Bronchial epithelial cell (primary cell): ENCODE data around the gene RAC3. TPM values are rescaled to one million over a fixed set of nuclear protein-coding genes. Genes with fewer than 3 reads are reported as not detected.

Experiments
- DNase-seq: peaks from one replicate; pipeline ENCODE4 v3.0.0-alpha.2; 2010; ENCODE audit warnings: low read depth
- FAIRE-seq: peaks from 2 replicates; lab custom pipeline; 2011; peaks lifted over from hg19 to GRCh38; lab: Jason Lieb, UNC
- H3K27me3 ChIP-seq: 2 replicates; pipeline ENCODE4 v1.5.1; 2011; ENCODE audit warnings: low read length; ENCODE audit not compliant: control insufficient read depth, insufficient read depth
- H3K36me3 ChIP-seq: 2 replicates; pipeline ENCODE4 v1.5.1; 2011; ENCODE audit warnings: low read length; ENCODE audit not compliant: control insufficient read depth, insufficient read depth
- H3K4me3 ChIP-seq: 2 replicates; pipeline ENCODE4 v1.5.1; 2011; ENCODE audit warnings: mild to moderate bottlenecking, low read depth, low read length, control low read depth
- total RNA-seq: library from RNA; depleted of rRNA; stranded (reverse); fragments of >200 nt; gene quantifications from 2 replicates; pipeline ENCODE4 v1.2.1, GENCODE V29; 2014
- TF ChIP-seq, protein P1 (sequence below): IDR thresholded peaks from 2 replicates; pipeline ENCODE4 v1.5.1; 2011; ENCODE audit warnings: mild to moderate bottlenecking, moderate library complexity, low read length, control low read depth, inconsistent platforms; ENCODE audit not compliant: insufficient read depth, severe bottlenecking

RAC3 gene
- total RNA-seq, 1 donor from 2014 or later, result 18.7 TPM

DNA sequence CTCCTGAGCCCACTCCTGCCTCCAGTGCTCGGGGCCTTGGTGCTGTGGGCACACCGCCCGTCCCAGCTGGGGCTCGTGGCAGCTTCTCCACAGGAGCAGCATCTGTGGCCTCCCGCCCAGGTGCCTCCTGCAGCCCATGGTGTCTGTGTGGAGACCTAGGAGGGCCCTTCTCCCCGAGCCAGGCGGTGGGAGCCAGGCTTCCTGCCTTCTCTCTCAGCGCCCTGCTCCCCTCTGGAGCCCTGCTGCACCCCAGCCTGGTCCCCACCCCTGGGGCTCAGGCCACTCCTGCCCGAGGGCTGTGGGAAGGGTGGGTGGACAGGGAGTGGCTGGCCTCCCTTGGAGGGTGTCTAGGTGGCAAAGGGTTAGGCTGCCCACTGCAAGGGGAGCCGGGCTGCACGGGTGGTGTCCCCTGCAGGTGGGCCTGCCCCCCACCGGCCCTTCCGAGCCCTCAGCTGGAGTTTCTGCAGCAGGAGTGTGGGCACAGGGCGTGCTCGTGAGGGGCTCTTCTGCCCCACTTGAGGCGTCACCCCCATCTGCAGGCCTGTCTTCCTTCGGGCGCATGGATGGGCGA lies 19.8 kb upstream of the RAC3 start:
- no peaks in the 10 kb centered on the region for H3K27me3 ChIP-seq
- DNase-seq, result no peak
- peaks cover 3% of the 10 kb centered on the region for H3K36me3 ChIP-seq
- FAIRE-seq, result no peak
- TF ChIP-seq, protein P1, sequence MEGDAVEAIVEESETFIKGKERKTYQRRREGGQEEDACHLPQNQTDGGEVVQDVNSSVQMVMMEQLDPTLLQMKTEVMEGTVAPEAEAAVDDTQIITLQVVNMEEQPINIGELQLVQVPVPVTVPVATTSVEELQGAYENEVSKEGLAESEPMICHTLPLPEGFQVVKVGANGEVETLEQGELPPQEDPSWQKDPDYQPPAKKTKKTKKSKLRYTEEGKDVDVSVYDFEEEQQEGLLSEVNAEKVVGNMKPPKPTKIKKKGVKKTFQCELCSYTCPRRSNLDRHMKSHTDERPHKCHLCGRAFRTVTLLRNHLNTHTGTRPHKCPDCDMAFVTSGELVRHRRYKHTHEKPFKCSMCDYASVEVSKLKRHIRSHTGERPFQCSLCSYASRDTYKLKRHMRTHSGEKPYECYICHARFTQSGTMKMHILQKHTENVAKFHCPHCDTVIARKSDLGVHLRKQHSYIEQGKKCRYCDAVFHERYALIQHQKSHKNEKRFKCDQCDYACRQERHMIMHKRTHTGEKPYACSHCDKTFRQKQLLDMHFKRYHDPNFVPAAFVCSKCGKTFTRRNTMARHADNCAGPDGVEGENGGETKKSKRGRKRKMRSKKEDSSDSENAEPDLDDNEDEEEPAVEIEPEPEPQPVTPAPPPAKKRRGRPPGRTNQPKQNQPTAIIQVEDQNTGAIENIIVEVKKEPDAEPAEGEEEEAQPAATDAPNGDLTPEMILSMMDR, result no peak
- no peak overlapping the region for H3K4me3 ChIP-seq

DNA sequence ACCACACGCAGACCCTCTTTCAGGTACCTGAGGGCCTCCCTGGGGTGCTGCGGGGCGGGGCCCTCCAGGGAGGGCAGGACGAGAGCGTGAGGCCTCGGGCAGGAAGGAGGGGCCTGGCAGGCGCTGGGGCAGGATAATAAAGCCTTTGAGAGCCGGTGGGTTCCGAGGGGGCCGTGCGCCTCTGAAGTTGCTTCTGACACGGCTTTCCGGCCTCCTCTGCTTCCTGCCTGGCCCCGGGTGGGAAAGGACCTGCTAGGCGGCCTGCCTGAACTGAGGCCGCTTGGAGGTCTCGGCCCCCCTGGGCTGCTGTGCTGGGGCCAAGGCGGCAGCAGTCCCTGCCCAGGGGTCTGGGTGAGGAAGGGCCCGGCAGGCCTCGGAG lies 19.2 kb upstream of the RAC3 start:
- H3K36me3 ChIP-seq, result peaks cover 3% of the 10 kb centered on the region
- DNase-seq (no peak), FAIRE-seq (no peak)
- TF ChIP-seq, protein P1, result no peak
- H3K4me3 ChIP-seq, result no peak overlapping the region
- H3K27me3 ChIP-seq, result no peaks in the 10 kb centered on the region

DNA sequence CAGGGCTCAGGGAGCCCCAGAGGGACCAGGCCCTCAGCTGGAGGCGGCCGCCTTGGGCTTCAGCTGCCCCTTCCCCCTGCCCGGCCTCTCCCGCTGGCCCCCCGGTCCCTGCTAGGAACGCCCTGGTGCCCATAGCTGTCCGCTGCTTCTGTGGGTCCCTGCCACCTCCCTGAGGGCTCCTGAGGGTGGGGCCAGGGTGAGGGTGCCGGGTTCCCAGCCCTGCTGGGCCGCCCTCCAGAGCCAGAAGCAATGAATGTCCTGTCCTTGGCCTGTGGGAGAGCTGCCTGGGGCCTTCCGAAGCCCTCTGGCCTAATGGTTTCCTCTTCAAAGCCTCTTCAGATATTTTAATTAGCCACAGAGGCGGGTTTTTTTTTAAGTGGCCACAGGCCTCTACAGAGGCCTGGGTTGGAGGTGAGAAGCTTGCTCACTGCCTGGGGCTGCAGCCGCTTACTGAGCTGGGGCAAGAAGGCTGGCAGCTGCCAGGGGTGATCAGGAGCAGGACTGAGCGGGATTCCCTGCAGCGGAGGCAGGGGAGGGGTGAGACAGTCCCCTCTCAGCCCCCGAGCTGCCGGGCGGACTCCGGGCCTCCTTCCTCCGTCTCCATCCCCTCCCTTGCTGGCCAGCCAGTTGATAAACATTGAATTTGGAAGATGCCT lies 18.7 kb upstream of the RAC3 start:
- no peak for DNase-seq
- TF ChIP-seq, protein P1, result no peak
- Histone ChIP-seq H3K36me3 (peaks cover 3% of the 10 kb centered on the region), H3K27me3 (no peaks in the 10 kb centered on the region), H3K4me3 (no peak overlapping the region)
- FAIRE-seq, result no peak

DNA sequence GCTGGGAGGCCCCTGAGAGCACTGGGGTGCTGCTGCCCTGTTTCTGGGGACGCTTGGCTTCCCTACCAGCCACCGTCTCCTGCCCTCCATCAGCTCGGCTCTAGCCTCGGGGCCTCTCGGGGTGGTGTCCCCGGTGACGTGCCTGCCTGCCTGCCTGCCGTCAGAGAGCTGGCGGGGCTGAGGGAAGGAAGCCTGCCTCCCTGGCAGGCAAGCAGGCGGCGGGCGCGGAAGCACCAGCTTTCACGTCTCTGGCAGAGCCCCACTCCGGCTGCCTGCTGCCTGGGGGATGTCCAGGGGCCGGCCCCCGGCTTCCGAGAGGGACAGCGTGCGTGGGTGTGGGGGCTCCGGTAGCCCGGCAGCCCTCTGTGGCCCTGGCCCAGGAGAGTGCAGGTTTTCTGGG lies 18.1 kb upstream of the RAC3 start:
- DNase-seq (no peak), FAIRE-seq (no peak)
- Histone ChIP-seq H3K27me3 (no peaks in the 10 kb centered on the region), H3K36me3 (peaks cover 3% of the 10 kb centered on the region), H3K4me3 (no peak overlapping the region)
- TF ChIP-seq, protein P1, result no peak

DNA sequence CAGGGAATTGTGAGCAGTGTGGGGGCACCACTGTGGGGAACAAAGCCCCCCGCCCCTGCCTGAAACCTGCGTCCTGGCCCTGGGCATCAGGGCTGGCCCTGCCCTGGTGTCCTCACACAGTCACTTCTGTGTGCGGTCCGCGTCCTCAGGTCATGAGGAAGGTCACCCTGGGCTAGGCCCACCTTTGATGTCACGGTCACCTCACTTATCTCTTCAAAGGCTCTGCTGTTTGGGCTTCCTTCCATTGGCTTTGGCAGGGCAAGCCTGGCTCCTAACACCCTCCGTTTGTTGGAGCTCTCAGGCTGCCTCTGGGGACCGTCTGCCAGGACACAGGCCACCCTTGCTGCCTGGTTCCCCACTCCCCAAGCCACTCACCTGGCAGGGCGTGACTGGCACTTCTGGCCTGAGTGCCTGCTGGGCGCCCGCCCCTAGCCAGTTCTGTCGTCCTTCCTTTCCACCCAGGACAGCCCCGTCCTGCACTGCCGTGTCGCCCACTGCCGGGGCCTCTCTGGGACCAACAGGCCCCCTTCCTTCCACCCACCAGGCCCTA lies 17.6 kb upstream of the RAC3 start:
- no peak for FAIRE-seq
- TF ChIP-seq, protein P1, result no peak
- DNase-seq, result no peak

More for the DNA sequence above, 17.6 kb upstream of the RAC3 start:
- Histone ChIP-seq H3K4me3 (no peak overlapping the region), H3K27me3 (no peaks in the 10 kb centered on the region), H3K36me3 (peaks cover 3% of the 10 kb centered on the region)
